Epithelial cell of proximal tubule (primary cell): Measurements from ENCODE around the gene MYO1D. TPM values are rescaled to one million over a fixed set of nuclear protein-coding genes. Genes with fewer than 3 reads are reported as not detected.

ENCODE experiments used
- DNase-seq: peaks from one replicate; pipeline ENCODE4 v3.0.0-alpha.2; 2011; ENCODE audit warnings: low read depth
- H3K4me3 ChIP-seq: 2 replicates; pipeline ENCODE4 v1.5.1; 2011; ENCODE audit warnings: low read depth, mild to moderate bottlenecking, low read length
- total RNA-seq: library from RNA; depleted of rRNA; stranded (reverse); fragments of >200 nt; gene quantifications from 2 replicates; pipeline ENCODE4 v1.2.3, GENCODE V29; 2015
- TF ChIP-seq, protein P1 (sequence below): conservative IDR thresholded peaks from 2 replicates; pipeline ENCODE4 v1.5.1; 2012; ENCODE audit warnings: low read depth, mild to moderate bottlenecking, low read length

MYO1D gene
- total RNA-seq, 1 donor from 2014 or later, result 54.4 TPM

DNA sequence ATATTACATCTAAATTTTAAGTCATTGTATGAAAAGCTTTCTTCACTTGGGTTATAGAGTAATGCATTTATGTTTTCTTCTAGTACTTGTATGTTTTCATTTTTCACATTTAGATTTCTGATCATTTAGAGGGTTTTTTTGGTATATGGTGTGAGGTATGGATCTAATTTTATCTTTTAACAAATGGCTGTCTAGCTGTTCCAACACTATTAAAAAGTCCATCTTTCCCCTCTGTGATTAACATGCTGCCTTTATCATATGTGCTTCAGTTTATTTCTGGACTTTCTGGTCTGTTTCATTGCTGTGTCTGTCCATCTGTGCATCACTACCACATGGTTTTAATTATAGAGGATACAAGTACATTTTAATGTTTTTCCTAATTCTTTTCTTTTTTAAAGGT is 163.8 kb downstream of the MYO1D start:
- no peak overlapping the region for H3K4me3 ChIP-seq
- DNase-seq, result no peak
- TF ChIP-seq, protein P1, sequence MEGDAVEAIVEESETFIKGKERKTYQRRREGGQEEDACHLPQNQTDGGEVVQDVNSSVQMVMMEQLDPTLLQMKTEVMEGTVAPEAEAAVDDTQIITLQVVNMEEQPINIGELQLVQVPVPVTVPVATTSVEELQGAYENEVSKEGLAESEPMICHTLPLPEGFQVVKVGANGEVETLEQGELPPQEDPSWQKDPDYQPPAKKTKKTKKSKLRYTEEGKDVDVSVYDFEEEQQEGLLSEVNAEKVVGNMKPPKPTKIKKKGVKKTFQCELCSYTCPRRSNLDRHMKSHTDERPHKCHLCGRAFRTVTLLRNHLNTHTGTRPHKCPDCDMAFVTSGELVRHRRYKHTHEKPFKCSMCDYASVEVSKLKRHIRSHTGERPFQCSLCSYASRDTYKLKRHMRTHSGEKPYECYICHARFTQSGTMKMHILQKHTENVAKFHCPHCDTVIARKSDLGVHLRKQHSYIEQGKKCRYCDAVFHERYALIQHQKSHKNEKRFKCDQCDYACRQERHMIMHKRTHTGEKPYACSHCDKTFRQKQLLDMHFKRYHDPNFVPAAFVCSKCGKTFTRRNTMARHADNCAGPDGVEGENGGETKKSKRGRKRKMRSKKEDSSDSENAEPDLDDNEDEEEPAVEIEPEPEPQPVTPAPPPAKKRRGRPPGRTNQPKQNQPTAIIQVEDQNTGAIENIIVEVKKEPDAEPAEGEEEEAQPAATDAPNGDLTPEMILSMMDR, result no peak

DNA sequence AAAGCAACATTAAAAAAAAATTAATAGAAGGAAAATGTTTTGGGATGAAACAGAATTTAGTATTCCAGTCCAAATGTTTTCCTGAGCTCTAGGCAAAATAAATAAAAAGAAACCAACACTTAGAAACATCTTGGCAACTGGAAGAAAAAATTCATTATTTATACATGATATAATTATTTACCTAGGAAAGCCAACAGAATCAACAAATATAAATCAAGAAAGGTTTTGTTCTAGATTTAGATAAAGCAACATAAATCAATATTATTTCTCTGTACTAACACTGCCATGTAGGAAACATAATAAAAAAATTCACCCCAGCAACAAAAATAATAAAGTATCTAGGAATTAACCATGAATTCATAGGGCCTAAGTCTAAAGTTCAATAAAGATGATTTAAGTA is 167.4 kb downstream of the MYO1D start:
- H3K4me3 ChIP-seq, result no peak overlapping the region
- TF ChIP-seq, protein P1, result no peak
- no peak for DNase-seq

GRCh38 chr17:32701871-32702270 is 175.1 kb downstream of the MYO1D start:
- TF ChIP-seq, protein P1, result no peak
- no peak overlapping the region for H3K4me3 ChIP-seq
- DNase-seq, result no peak

- no peak for DNase-seq
- TF ChIP-seq, protein P1, result no peak
- H3K4me3 ChIP-seq, result no peak overlapping the region
These were observed 177.7 kb downstream of the MYO1D start for GRCh38 chr17:32699247-32699646.

DNA sequence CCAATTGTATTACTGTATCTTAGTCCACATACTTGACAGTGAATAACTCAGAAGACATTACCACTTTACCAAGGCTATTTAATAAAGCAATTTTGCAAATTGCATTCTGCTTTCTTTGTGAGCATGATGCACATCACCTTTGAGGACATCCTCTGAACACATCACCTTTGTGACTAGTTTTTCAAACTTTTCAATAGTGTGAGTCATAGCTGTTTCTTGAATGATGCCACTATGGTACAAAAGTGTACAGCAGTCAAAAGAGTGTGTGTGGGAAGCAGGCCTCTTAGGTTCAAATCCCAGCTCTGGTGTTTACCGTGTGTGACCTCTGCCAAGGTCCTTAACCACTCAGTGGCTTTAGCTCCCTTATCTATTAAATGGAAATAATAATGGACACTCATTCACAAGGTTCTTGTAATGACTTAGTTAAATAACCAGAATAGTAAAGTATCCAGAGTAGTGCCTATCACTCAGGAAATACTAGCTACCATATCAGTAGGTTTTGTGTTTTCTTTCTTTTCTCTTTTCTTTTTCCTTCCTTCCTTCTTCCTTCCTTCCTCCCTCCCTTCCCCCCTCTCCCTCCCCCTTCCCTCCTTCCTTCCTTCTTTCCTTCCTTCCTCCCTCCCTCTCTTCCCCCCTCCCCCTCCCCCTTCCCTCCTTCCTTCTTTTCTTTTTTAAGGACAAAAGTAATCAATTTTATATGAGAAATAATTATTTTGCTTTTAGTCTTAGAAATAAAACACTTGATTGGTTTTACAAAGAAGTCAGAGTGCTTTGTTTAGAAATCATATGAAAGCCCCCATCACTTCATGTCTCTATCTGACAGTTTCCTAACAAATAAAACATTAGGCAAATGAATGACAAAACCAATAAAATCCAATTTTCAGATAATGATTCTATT is 178.9 kb downstream of the MYO1D start:
- DNase-seq, result no peak
- TF ChIP-seq, protein P1, result no peak
- no peak overlapping the region for H3K4me3 ChIP-seq

GRCh38 chr17:32696426-32696825 is 180.5 kb downstream of the MYO1D start:
- TF ChIP-seq, protein P1, result no peak
- DNase-seq, result no peak

GRCh38 chr17:32695864-32696263 is 181.1 kb downstream of the MYO1D start:
- TF ChIP-seq, protein P1, result no peak
- DNase-seq, result no peak
- no peak overlapping the region for H3K4me3 ChIP-seq

More at GRCh38 chr17:32696426-32696825, 180.5 kb downstream of the MYO1D start:
- no peak overlapping the region for H3K4me3 ChIP-seq
